ENCODE measurements around the gene MCUR1. TPM values are rescaled to one million over a fixed set of nuclear protein-coding genes. Genes with fewer than 3 reads are reported as not detected.

Gene MCUR1
- total RNA-seq, 1 donor from 2014 or later: 33.9 TPM

GRCh38 chr6:13762611-13763441 lies 51.5 kb downstream of the MCUR1 start:
- ATAC-seq (no peak), DNase-seq (ENCODE audit: missing footprints) (no peak)
- intact Hi-C loops (cut with DNase I): loop anchor here (5.0 kb wide), 1 partner anchor 146 kb away; the partner anchor contains the start of gene NOL7

- no peak for DNase-seq (ENCODE audit: missing footprints)
- intact Hi-C loops (cut with DNase I): loop anchor here (5.0 kb wide), 1 partner anchor 144 kb away; the partner anchor contains the start of gene NOL7
- no peak for ATAC-seq
Measured at GRCh38 chr6:13761361-13762036, 52.9 kb downstream of the MCUR1 start.

- DNase-seq (ENCODE audit: missing footprints): no peak
- ATAC-seq: peak; percentile 88
- intact Hi-C loops (cut with DNase I): loop anchor here (5.0 kb wide), 1 partner anchor 143 kb away; the partner anchor contains the start of gene NOL7
Measured at GRCh38 chr6:13760307-13761304, 53.8 kb downstream of the MCUR1 start.

- intact Hi-C loops (cut with DNase I): no loop called here
- ATAC-seq (no peak), DNase-seq (ENCODE audit: missing footprints) (no peak)
Measured at GRCh38 chr6:13759025-13759424, 55.3 kb downstream of the MCUR1 start.

- no peak for ATAC-seq
- intact Hi-C loops (cut with DNase I): no loop called here
- no peak for DNase-seq (ENCODE audit: missing footprints)
Measured at GRCh38 chr6:13754644-13755043, 59.7 kb downstream of the MCUR1 start.

GRCh38 chr6:13743736-13744127 lies 70.6 kb downstream of the MCUR1 start:
- ATAC-seq: no peak
- no peak for DNase-seq (ENCODE audit: missing footprints)
- intact Hi-C loops (cut with DNase I): no loop called here

- DNase-seq (ENCODE audit: missing footprints): no peak
- intact Hi-C loops (cut with DNase I): no loop called here
- peak; percentile 20 for ATAC-seq
Measured at GRCh38 chr6:13742961-13743735, 71.2 kb downstream of the MCUR1 start.

GRCh38 chr6:13741365-13741764 lies 73.0 kb downstream of the MCUR1 start:
- no peak for DNase-seq (ENCODE audit: missing footprints)
- no peak for ATAC-seq

More at GRCh38 chr6:13741365-13741764, 73.0 kb downstream of the MCUR1 start:
- intact Hi-C loops (cut with DNase I): no loop called here

Other genes with a start within 250 kb of the MCUR1 start
- 50.8 TPM for gene SIRT5, start 240.0 kb downstream of the MCUR1 start, total RNA-seq
- 50.7 TPM for gene NOL7, start 199.2 kb downstream of the MCUR1 start, total RNA-seq
- 32.3 TPM for gene RANBP9, start 102.7 kb downstream of the MCUR1 start, total RNA-seq
- gene RNF182, start 110.4 kb upstream of the MCUR1 start, total RNA-seq: not detected